Measurements from ENCODE around the gene STAG1.
"Not testable (repeated sequence)": the region's sequence is repeated elsewhere in the genome, so short reads cannot be mapped to it uniquely, and the experiment has no call there.

STAG1 gene

DNA sequence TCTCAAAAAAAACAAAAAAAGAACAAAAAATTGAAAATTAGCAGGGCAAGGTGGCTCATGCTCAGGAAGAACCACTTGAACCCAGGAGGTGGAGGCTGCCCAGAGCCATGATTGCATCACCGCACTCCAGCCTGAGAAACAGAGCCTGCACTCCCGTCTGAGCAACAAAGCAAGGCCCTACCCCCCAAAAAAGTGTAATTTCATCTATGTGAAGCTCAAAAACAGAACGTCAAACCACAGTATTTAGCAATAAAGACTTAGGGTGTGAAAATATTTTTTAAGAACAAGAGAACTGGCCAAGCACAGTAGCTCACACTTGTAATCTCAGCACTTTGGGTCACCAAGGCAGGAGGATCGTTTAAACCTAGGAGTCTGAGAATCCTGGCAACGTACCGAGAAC, 38.2 kb downstream of the STAG1 start:
- in situ Hi-C loops (cut with MboI; ENCODE audit: low pct_unique_long_range_greater_than_20kb, low sequenced_read_pairs): no loop called here
- no peak for DNase-seq

DNA sequence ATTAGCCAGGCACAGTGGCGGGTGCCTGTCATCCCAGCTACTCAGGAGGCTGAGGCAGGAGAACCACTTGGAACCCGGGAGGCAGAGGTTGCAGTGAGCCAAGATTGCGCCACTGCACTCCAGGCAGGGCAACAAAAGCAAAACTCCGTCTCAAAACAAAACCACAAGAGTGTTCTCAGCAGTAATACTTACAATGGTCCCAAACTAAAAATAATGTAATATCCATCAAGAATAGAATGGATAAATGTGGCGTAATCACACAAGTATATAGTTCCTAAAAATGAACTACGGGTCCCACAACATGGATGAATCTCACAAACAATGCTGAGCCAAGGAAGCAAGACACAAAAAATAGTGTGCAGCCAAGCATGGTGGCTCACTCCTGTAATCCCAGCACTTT, 39.2 kb downstream of the STAG1 start:
- in situ Hi-C loops (cut with MboI; ENCODE audit: low pct_unique_long_range_greater_than_20kb, low sequenced_read_pairs): no loop called here

DNA sequence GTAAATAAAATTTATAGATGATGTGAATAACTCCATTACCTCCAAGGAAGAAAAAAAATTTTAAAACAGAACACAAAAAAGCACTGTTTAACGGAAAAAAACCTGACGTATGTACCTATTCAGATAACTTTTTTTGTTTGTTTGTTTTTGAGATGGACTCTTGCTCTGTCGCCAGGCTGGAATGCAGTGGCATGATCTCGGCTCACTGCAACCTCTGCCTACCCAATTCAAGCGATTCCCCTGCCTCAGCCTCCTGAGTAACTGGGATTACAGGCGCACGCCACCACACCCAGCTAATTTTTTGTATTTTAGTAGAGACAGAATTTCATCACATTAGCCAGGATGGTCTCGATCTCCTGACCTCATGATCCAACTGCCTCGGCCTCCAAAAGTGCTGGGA, 40.3 kb downstream of the STAG1 start:
- DNase-seq; in situ Hi-C loops (cut with MboI; ENCODE audit: low pct_unique_long_range_greater_than_20kb, low sequenced_read_pairs): not testable (repeated sequence)

More for the DNA sequence above, 39.2 kb downstream of the STAG1 start:
- no peak for DNase-seq

GRCh38 chr3:136711277-136711676, 40.9 kb downstream of the STAG1 start:
- in situ Hi-C loops (cut with MboI; ENCODE audit: low pct_unique_long_range_greater_than_20kb, low sequenced_read_pairs): no loop called here
- DNase-seq: no peak

GRCh38 chr3:136709775-136710174, 42.4 kb downstream of the STAG1 start:
- DNase-seq; in situ Hi-C loops (cut with MboI; ENCODE audit: low pct_unique_long_range_greater_than_20kb, low sequenced_read_pairs): not testable (repeated sequence)

- in situ Hi-C loops (cut with MboI; ENCODE audit: low pct_unique_long_range_greater_than_20kb, low sequenced_read_pairs): no loop called here
- DNase-seq: no peak
These were observed 43.7 kb downstream of the STAG1 start for GRCh38 chr3:136708333-136708985.

DNA sequence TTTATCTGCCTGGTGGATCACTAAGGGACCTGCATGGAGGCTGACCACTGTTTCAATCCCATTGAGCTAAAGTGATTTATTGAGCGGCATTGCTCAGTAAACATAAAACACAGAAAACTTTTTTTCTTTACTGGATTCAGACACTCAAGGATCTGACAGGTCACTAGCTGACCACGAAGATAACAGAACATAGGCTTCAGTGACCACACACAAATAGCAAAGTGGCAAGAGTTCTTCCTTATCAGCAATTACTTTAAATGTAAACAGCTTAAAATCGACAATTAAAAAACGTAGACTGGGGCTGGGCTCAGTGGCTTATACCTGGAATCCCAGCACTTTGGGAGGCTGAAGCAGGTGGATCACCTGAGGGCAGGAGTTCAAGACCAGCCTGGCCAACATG, 48.7 kb downstream of the STAG1 start:
- no peak for DNase-seq
- in situ Hi-C loops (cut with MboI; ENCODE audit: low pct_unique_long_range_greater_than_20kb, low sequenced_read_pairs): no loop called here

DNA sequence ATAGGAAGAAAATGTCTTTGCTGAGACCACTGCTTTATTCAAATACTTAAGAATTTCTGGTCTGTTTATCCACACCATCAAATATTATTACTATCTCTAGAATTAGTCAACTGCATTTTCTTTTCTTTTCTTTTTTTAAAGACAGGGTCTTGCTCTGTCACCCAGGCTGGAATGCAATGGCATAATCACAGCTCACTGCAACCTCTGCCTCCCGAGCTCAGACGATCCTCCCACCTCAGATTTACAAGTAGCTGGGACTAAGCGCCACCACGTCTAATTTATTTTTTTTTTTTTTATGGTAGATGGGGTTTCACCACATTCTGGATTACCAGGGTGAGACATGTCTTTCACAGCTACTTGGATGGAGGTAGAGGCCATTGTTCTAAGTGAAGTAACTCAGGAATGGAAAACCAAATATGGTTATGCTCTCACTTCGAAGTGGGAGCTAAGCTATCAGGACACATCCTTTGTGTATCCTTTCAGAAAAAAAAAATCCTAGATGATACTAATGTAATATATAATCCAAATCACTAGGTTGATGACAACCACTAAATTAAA, 52.8 kb downstream of the STAG1 start:
- no peak for DNase-seq
- in situ Hi-C loops (cut with MboI; ENCODE audit: low pct_unique_long_range_greater_than_20kb, low sequenced_read_pairs): no loop called here

DNA sequence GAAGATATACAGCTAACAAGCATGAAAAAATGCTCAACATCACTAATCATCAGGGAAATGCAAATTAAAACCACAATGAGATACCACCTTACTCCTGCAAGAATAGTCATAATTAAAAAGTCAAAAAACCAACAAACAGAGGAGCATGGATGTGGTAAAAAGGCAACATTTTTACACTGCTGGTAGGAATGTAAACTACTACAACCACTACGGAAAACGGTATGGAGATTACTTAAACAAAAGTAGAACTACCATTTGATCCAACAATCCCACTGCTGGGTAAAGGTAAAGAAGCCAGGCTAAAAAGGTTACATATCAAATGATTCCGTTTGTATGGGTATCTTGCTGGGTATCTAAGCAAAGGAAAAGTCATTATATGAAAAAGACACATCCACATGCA, 53.8 kb downstream of the STAG1 start:
- in situ Hi-C loops (cut with MboI; ENCODE audit: low pct_unique_long_range_greater_than_20kb, low sequenced_read_pairs): no loop called here
- no peak for DNase-seq

- DNase-seq: no peak
- in situ Hi-C loops (cut with MboI; ENCODE audit: low pct_unique_long_range_greater_than_20kb, low sequenced_read_pairs): no loop called here
These were observed 55.4 kb downstream of the STAG1 start for GRCh38 chr3:136696797-136697196.

- in situ Hi-C loops (cut with MboI; ENCODE audit: low pct_unique_long_range_greater_than_20kb, low sequenced_read_pairs): no loop called here
- DNase-seq: no peak
These were observed 57.9 kb downstream of the STAG1 start for GRCh38 chr3:136694321-136694720.

DNA sequence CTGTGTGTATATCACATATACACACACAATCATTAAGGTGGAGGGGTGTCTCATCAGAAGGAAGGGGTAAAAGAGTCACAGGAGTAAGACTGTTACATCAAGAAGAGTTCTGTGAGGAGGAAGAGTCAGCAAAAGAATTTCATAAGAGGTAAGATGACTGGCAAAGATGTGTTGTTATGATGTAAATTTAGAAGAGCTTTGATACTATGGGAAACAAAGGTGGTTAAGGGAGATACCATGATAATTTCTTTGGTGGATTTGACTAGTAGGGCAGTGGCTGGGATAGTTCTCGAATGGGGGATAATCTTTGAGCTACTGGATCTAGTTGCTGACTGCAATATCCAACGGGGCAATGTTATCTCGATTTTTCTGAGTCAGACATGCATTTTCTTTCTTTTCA, 61.6 kb downstream of the STAG1 start:
- no peak for DNase-seq
- in situ Hi-C loops (cut with MboI; ENCODE audit: low pct_unique_long_range_greater_than_20kb, low sequenced_read_pairs): no loop called here

GRCh38 chr3:136685882-136686281, 66.3 kb downstream of the STAG1 start:
- no peak for DNase-seq
- in situ Hi-C loops (cut with MboI; ENCODE audit: low pct_unique_long_range_greater_than_20kb, low sequenced_read_pairs): no loop called here

GRCh38 chr3:136682740-136683312, 69.4 kb downstream of the STAG1 start:
- in situ Hi-C loops (cut with MboI; ENCODE audit: low pct_unique_long_range_greater_than_20kb, low sequenced_read_pairs): no loop called here
- no peak for DNase-seq

GRCh38 chr3:136678981-136679380, 73.2 kb downstream of the STAG1 start:
- DNase-seq: no peak
- in situ Hi-C loops (cut with MboI; ENCODE audit: low pct_unique_long_range_greater_than_20kb, low sequenced_read_pairs): no loop called here

GRCh38 chr3:136676009-136676408, 76.2 kb downstream of the STAG1 start:
- in situ Hi-C loops (cut with MboI; ENCODE audit: low pct_unique_long_range_greater_than_20kb, low sequenced_read_pairs): no loop called here
- DNase-seq: no peak

DNA sequence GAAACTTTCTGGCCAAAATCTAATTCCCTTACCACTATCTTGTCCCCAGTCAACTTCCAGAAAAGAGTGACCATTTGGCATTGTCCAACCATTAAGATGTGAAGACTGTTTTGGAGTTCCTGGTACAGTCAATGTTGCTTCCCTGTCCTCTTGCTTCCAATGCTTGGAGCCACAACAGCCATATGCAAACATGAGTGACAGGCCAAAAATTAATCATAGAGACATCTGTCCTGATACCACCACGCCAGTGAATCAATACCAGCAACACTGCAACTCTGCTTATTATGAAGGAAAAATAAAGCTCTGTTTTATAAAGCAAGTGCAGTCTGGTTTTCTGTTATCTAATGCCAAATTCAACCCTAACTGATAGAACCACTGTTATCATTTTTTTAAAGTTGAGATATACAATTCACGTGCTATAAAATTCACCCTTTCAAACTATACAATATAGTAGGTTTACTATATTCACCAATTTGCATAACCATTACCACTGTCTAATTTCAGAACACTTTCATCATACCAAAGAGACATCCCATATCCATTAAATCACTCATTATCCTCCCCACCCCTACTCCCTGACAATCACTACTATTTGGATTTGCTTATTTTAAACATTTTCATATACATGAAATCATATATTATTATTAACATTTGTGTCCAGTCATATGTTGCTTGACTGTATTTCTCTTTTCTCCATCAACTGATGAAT, 76.9 kb downstream of the STAG1 start:
- in situ Hi-C loops (cut with MboI; ENCODE audit: low pct_unique_long_range_greater_than_20kb, low sequenced_read_pairs): no loop called here
- no peak for DNase-seq

GRCh38 chr3:136672457-136672856, 79.7 kb downstream of the STAG1 start:
- in situ Hi-C loops (cut with MboI; ENCODE audit: low pct_unique_long_range_greater_than_20kb, low sequenced_read_pairs): no loop called here

DNA sequence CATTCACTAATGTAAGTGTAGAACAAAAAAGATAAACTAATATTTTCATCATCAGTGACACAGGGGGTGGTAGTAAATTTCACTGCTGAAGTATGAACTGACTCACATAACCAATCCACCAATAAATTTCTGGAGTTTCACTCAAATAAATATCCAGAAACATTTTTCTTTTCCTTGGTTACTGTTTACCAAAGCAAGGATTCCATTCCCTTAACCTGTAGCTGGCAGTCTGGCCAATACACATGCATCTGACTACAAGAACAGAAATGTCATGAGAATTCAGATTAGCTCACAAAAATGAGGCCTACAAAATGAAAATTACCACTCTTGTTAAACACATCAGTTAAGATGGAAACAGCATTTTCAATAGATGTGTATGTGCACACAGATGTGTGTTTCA, 80.3 kb downstream of the STAG1 start:
- DNase-seq: no peak
- in situ Hi-C loops (cut with MboI; ENCODE audit: low pct_unique_long_range_greater_than_20kb, low sequenced_read_pairs): no loop called here

More at GRCh38 chr3:136672457-136672856, 79.7 kb downstream of the STAG1 start:
- DNase-seq: no peak

- no peak for DNase-seq
These were observed 82.0 kb downstream of the STAG1 start for GRCh38 chr3:136670166-136670565.

More at GRCh38 chr3:136670166-136670565, 82.0 kb downstream of the STAG1 start:
- in situ Hi-C loops (cut with MboI; ENCODE audit: low pct_unique_long_range_greater_than_20kb, low sequenced_read_pairs): no loop called here

Data from KBM-7 (cell line).